Measurements from ENCODE around the gene TXNL4B. TPM values are rescaled to one million over a fixed set of nuclear protein-coding genes. Genes with fewer than 3 reads are reported as not detected.

The TXNL4B gene
- total RNA-seq, 2 experiments from 2014 or later, result 14.9 to 16.7 TPM

- no peaks in the 10 kb centered on the region for H3K9me3 Mint-ChIP-seq (ENCODE audit: insufficient read depth)
- CTCF ChIA-PET, result interaction anchor here (1.7 kb wide), 1 partner anchor 14 kb away, joined by 9 read pairs; no protein-coding TSS in a partner anchor
- ATAC-seq (no peak), DNase-seq (no peak)
- H3K4me3 Mint-ChIP-seq, result no peak overlapping the region
- POLR2A ChIA-PET, result no interaction called here
- H3K27ac Mint-ChIP-seq, result no peak overlapping the region
- no peaks in the 10 kb centered on the region for H3K27me3 Mint-ChIP-seq (ENCODE audit: low read depth)
- no peaks in the 10 kb centered on the region for H3K4me1 Mint-ChIP-seq (ENCODE audit: low read depth)
- peaks cover 50% of the 10 kb centered on the region for H3K36me3 Mint-ChIP-seq (ENCODE audit: low read depth)
These were observed 17.5 kb upstream of the TXNL4B start for GRCh38 chr16:72110662-72111615.

- ChIA-PET CTCF (no interaction called here), POLR2A (no interaction called here)
- no peaks in the 10 kb centered on the region for H3K27me3 Mint-ChIP-seq (ENCODE audit: low read depth)
- DNase-seq (no peak), ATAC-seq (no peak)
- H3K4me3 Mint-ChIP-seq, result no peak overlapping the region
- H3K36me3 Mint-ChIP-seq (ENCODE audit: low read depth), result peaks cover 59% of the 10 kb centered on the region
- H3K9me3 Mint-ChIP-seq (ENCODE audit: insufficient read depth), result no peaks in the 10 kb centered on the region
- H3K4me1 Mint-ChIP-seq (ENCODE audit: low read depth), result no peaks in the 10 kb centered on the region
- H3K27ac Mint-ChIP-seq, result no peak overlapping the region
These were observed 16.6 kb upstream of the TXNL4B start for GRCh38 chr16:72109966-72110530.

- Mint-ChIP-seq H3K9me3 (ENCODE audit: insufficient read depth) (no peaks in the 10 kb centered on the region), H3K4me1 (ENCODE audit: low read depth) (no peaks in the 10 kb centered on the region), H3K4me3 (no peak overlapping the region), H3K27ac (no peak overlapping the region), H3K36me3 (ENCODE audit: low read depth) (peaks cover 61% of the 10 kb centered on the region), H3K27me3 (ENCODE audit: low read depth) (no peaks in the 10 kb centered on the region)
- ChIA-PET CTCF (no interaction called here), POLR2A (no interaction called here)
- ATAC-seq, result no peak
- DNase-seq, result no peak
These were observed 15.9 kb upstream of the TXNL4B start for GRCh38 chr16:72109300-72109699.

- Mint-ChIP-seq H3K4me1 (ENCODE audit: low read depth) (no peaks in the 10 kb centered on the region), H3K4me3 (no peak overlapping the region), H3K36me3 (ENCODE audit: low read depth) (peaks cover 69% of the 10 kb centered on the region), H3K9me3 (ENCODE audit: insufficient read depth) (no peaks in the 10 kb centered on the region), H3K27me3 (ENCODE audit: low read depth) (no peaks in the 10 kb centered on the region), H3K27ac (no peak overlapping the region)
- ChIA-PET CTCF (no interaction called here), POLR2A (interaction anchor here (0.8 kb wide), 1 partner anchor 8 kb away, joined by 3 read pairs; no protein-coding TSS in a partner anchor)
- ATAC-seq (no peak), DNase-seq (no peak)
These were observed 15.1 kb upstream of the TXNL4B start for GRCh38 chr16:72108353-72109102.

GRCh38 chr16:72107371-72107770 is 14.0 kb upstream of the TXNL4B start:
- no peak overlapping the region for H3K4me3 Mint-ChIP-seq
- no peaks in the 10 kb centered on the region for H3K9me3 Mint-ChIP-seq (ENCODE audit: insufficient read depth)
- CTCF ChIA-PET, result no interaction called here
- no peak for DNase-seq
- POLR2A ChIA-PET, result no interaction called here
- H3K27me3 Mint-ChIP-seq (ENCODE audit: low read depth), result no peaks in the 10 kb centered on the region
- peaks cover 76% of the 10 kb centered on the region for H3K36me3 Mint-ChIP-seq (ENCODE audit: low read depth)
- no peaks in the 10 kb centered on the region for H3K4me1 Mint-ChIP-seq (ENCODE audit: low read depth)
- no peak for ATAC-seq
- no peak overlapping the region for H3K27ac Mint-ChIP-seq

GRCh38 chr16:72105978-72106377 is 12.6 kb upstream of the TXNL4B start:
- DNase-seq (no peak), ATAC-seq (no peak)
- ChIA-PET POLR2A (no interaction called here), CTCF (no interaction called here)
- Mint-ChIP-seq H3K9me3 (ENCODE audit: insufficient read depth) (no peaks in the 10 kb centered on the region), H3K36me3 (ENCODE audit: low read depth) (peaks cover 81% of the 10 kb centered on the region), H3K4me1 (ENCODE audit: low read depth) (no peaks in the 10 kb centered on the region), H3K4me3 (no peak overlapping the region), H3K27ac (no peak overlapping the region), H3K27me3 (ENCODE audit: low read depth) (no peaks in the 10 kb centered on the region)

GRCh38 chr16:72104905-72105304 is 11.5 kb upstream of the TXNL4B start:
- Mint-ChIP-seq H3K4me3 (no peak overlapping the region), H3K36me3 (ENCODE audit: low read depth) (peaks cover 73% of the 10 kb centered on the region), H3K9me3 (ENCODE audit: insufficient read depth) (no peaks in the 10 kb centered on the region), H3K27me3 (ENCODE audit: low read depth) (no peaks in the 10 kb centered on the region), H3K27ac (no peak overlapping the region), H3K4me1 (ENCODE audit: low read depth) (no peaks in the 10 kb centered on the region)
- ATAC-seq (no peak), DNase-seq (no peak)
- ChIA-PET CTCF (no interaction called here), POLR2A (no interaction called here)

- Mint-ChIP-seq H3K4me3 (no peak overlapping the region), H3K4me1 (ENCODE audit: low read depth) (no peaks in the 10 kb centered on the region), H3K36me3 (ENCODE audit: low read depth) (peaks cover 69% of the 10 kb centered on the region), H3K9me3 (ENCODE audit: insufficient read depth) (no peaks in the 10 kb centered on the region), H3K27ac (no peak overlapping the region), H3K27me3 (ENCODE audit: low read depth) (no peaks in the 10 kb centered on the region)
- POLR2A ChIA-PET, result interaction anchor here (0.9 kb wide), 1 partner anchor 9 kb away, joined by 3 read pairs; no protein-coding TSS in a partner anchor
- no peak for ATAC-seq
- CTCF ChIA-PET, result interaction anchor here (1.7 kb wide), 1 partner anchor 11 kb away, joined by 6 read pairs; no protein-coding TSS in a partner anchor
- no peak for DNase-seq
These were observed 7.8 kb upstream of the TXNL4B start for GRCh38 chr16:72101195-72101594.

- POLR2A ChIA-PET, result no interaction called here
- Mint-ChIP-seq H3K36me3 (ENCODE audit: low read depth) (peaks cover 60% of the 10 kb centered on the region), H3K27ac (no peak overlapping the region), H3K9me3 (ENCODE audit: insufficient read depth) (no peaks in the 10 kb centered on the region), H3K27me3 (ENCODE audit: low read depth) (no peaks in the 10 kb centered on the region), H3K4me1 (ENCODE audit: low read depth) (peaks cover 12% of the 10 kb centered on the region), H3K4me3 (no peak overlapping the region)
- CTCF ChIA-PET, result interaction anchor here (1.2 to 3.0 kb wide), 4 partner anchors 10 to 177 kb away, joined by 3 to 16 read pairs (median 5); no protein-coding TSS in a partner anchor
- DNase-seq (peak; percentile 71), ATAC-seq (peak; percentile 92)
These were observed 6.0 kb upstream of the TXNL4B start for GRCh38 chr16:72099377-72099818.

- Mint-ChIP-seq H3K27ac (no peak overlapping the region), H3K4me1 (ENCODE audit: low read depth) (peaks cover 12% of the 10 kb centered on the region), H3K27me3 (ENCODE audit: low read depth) (no peaks in the 10 kb centered on the region), H3K9me3 (ENCODE audit: insufficient read depth) (no peaks in the 10 kb centered on the region), H3K4me3 (no peak overlapping the region), H3K36me3 (ENCODE audit: low read depth) (peaks cover 56% of the 10 kb centered on the region)
- ATAC-seq, result no peak
- ChIA-PET POLR2A (no interaction called here), CTCF (interaction anchor here (1.3 to 3.0 kb wide), 3 partner anchors 32 to 177 kb away, joined by 3 to 16 read pairs (median 3); no protein-coding TSS in a partner anchor)
- DNase-seq, result no peak
These were observed 5.5 kb upstream of the TXNL4B start for GRCh38 chr16:72098936-72099335.

GRCh38 chr16:72094266-72094610 is 818 bp upstream of the TXNL4B start:
- DNase-seq (peak; percentile 49), ATAC-seq (peak; percentile 9)
- H3K4me1 Mint-ChIP-seq (ENCODE audit: low read depth), result peaks cover 34% of the 10 kb centered on the region
- H3K4me3 Mint-ChIP-seq, result peak overlapping the region; percentile 96
- POLR2A ChIA-PET, result interaction anchor here (0.6 to 1.9 kb wide), 3 partner anchors 19 to 1116 kb away, joined by 3 to 7 read pairs (median 3); no protein-coding TSS in a partner anchor
- peak overlapping the region; percentile 98 for H3K27ac Mint-ChIP-seq
- peaks cover 36% of the 10 kb centered on the region for H3K36me3 Mint-ChIP-seq (ENCODE audit: low read depth)
- CTCF ChIA-PET, result interaction anchor here (1.4 to 5.4 kb wide), 4 partner anchors 27 to 529 kb away, joined by 3 to 25 read pairs (median 4); no protein-coding TSS in a partner anchor
- H3K27me3 Mint-ChIP-seq (ENCODE audit: low read depth), result no peaks in the 10 kb centered on the region
- no peaks in the 10 kb centered on the region for H3K9me3 Mint-ChIP-seq (ENCODE audit: insufficient read depth)

Measured in activated CD8-positive, alpha-beta T cell treated with anti-CD3 and anti-CD28 coated beads, Interleukin-2, amount 10 ng/mL, durations not matched to agents 7 days and 5 days (primary cell).